ENCODE data around the gene DRAM2. TPM values are rescaled to one million over a fixed set of nuclear protein-coding genes. Genes with fewer than 3 reads are reported as not detected.

DRAM2 gene
- 54.7 and 81.2 TPM in 2 replicates for total RNA-seq

GRCh38 chr1:111139956-111140679 is at the start of gene DRAM2, which contains the start of gene CEPT1:
Gene DRAM2, minus strand, starts transcription at chr1:111140093. Its CDS starts 8,539 bp downstream, at chr1:111131554.
Gene CEPT1, plus strand, starts transcription at chr1:111140223. Its CDS starts 7,492 bp downstream, at chr1:111147715.

Other genes starting within 250 kb of the DRAM2 start
- 7.8 and 11.1 TPM in 2 replicates for gene LRIF1, start 176.2 kb downstream of the DRAM2 start, total RNA-seq
- 47.1 and 49.3 TPM in 2 replicates for gene CEPT1, start 130 bp upstream of the DRAM2 start, total RNA-seq
- 3.3 and 22.7 TPM in 2 replicates for gene DENND2D, start 60.6 kb upstream of the DRAM2 start, total RNA-seq
- gene CHI3L2, start 87.6 kb upstream of the DRAM2 start, total RNA-seq, result 2.5 and 10.6 TPM in 2 replicates
- not detected in 2 replicates for gene CHIA, start 150.8 kb upstream of the DRAM2 start, total RNA-seq

Data from smooth muscle cell of trachea (primary cell).